Body of pancreas (tissue), 4 donors: ENCODE results near the gene METTL17. TPM values are rescaled to one million over a fixed set of nuclear protein-coding genes. Genes with fewer than 3 reads are reported as not detected.

ENCODE experiments used
- ATAC-seq: fragments of 150-250 bp; one replicate; pipeline ENCODE4 v1.9.1; 2016
- DNase-seq, 4 donors: peaks; one replicate each; pipeline ENCODE4 v3.0.0-alpha.2; 2019
- H3K27ac ChIP-seq, 4 donors: fragments of 200-600 bp; sonication (generic); 1 replicate in 3 of 4; 2 replicates in 1 of 4; pipeline versions ENCODE4 v1.5.1 to v1.6.1; 2016 to 2019; ENCODE audit warnings: mild to moderate bottlenecking in 1 of 4, mixed read lengths in 1 of 4, moderate library complexity in 1 of 4
- H3K27me3 ChIP-seq, 2 donors: fragments of 200-600 bp; sonication (generic); one replicate each; pipeline ENCODE4 v1.6.0; 2016; ENCODE audit warnings: mild to moderate bottlenecking in 1 of 2
- H3K36me3 ChIP-seq, 2 donors: fragments of 200-600 bp; sonication (generic); replicated peaks in 1 of 2; 2 replicates each; pipeline ENCODE4 v1.5.1; 2016; ENCODE audit warnings: low read depth in 2 of 2; ENCODE audit not compliant: insufficient read depth in 1 of 2
- H3K4me1 ChIP-seq: fragments of 200-600 bp; sonication (generic); one replicate; pipeline ENCODE4 v1.6.0; 2016
- H3K4me3 ChIP-seq, 2 donors: fragments of 200-600 bp; sonication (generic); 1 replicate in 1 of 2; 2 replicates in 1 of 2; pipeline ENCODE4 v1.5.1; 2016 to 2019
- H3K9me3 ChIP-seq, 3 donors: fragments of 200-600 bp; sonication (generic); 1 replicate in 2 of 3; 2 replicates in 1 of 3; pipeline ENCODE4 v1.5.1; 2016
- POLR2A ChIP-seq, 3 donors: fragments of 450-650 bp; IDR thresholded peaks; one replicate each; pipeline ENCODE4 v1.6.1; 2016; ENCODE audit warnings: antibody characterized with exemption in 3 of 3, mild to moderate bottlenecking in 2 of 3
- WGBS, 2 donors: methylation state at CpG; one replicate each; pipeline ENCODE4 v1.1.5; 2017; 5-methylcytosine and 5-hydroxymethylcytosine counted together
- intact Hi-C: fragments of 100-400 bp; cut with DNase I; formaldehyde crosslinking; loops from one replicate; pipeline ENCODE4 v1.15.1; 2023
- total RNA-seq, 2 donors: library from RNA; depleted of rRNA; stranded (reverse); fragments of >200 nt; gene quantifications; one replicate each; pipeline ENCODE4 v1.1.0, GENCODE V29; 2016
- TF ChIP-seq, protein P1 (sequence below), 7 experiments: fragments of 450-650 bp in 4 of 7; fragments of 200-600 bp in 3 of 7; sonication (generic) in 3 of 7; IDR thresholded peaks; one replicate each; pipeline ENCODE4 v1.5.1; 2016 to 2019; ENCODE audit warnings: antibody characterized with exemption in 7 of 7

Gene METTL17
- total RNA-seq, 2 donors from 2014 or later = 39.2 to 73.7 TPM

GRCh38 chr14:21016413-21017190, 26.8 kb downstream of the METTL17 start:
- Histone ChIP-seq H3K9me3 (no peaks in the 10 kb centered on the region), H3K4me1 (no peaks in the 10 kb centered on the region), H3K4me3 (no peak overlapping the region), H3K36me3 (peaks cover 11 to 18% of the 10 kb centered on the region in 2 donors), H3K27me3 (no peaks in the 10 kb centered on the region), H3K27ac (no peak overlapping the region)
- TF ChIP-seq POLR2A (IDR thresholded peaks at IDR 0.05) = no peak
- no peak for ATAC-seq
- intact Hi-C loops = loop anchor here (5.0 kb wide), 1 partner anchor 71 kb away; no protein-coding TSS in a partner anchor
- WGBS, 2 donors = 65 to 75% methylated on average over 9 of the region's 9 CpGs
- DNase-seq = no peak

GRCh38 chr14:21017528-21018245, 27.9 kb downstream of the METTL17 start:
- Histone ChIP-seq H3K4me3 (no peak overlapping the region), H3K27ac (no peak overlapping the region), H3K36me3 (peaks cover 11 to 18% of the 10 kb centered on the region in 2 donors), H3K27me3 (no peaks in the 10 kb centered on the region), H3K4me1 (peaks cover 8% of the 10 kb centered on the region), H3K9me3 (no peaks in the 10 kb centered on the region)
- ATAC-seq (no peak), DNase-seq (no peak)
- no peak for TF ChIP-seq POLR2A (IDR thresholded peaks at IDR 0.05)
- TF ChIP-seq, protein P1, sequence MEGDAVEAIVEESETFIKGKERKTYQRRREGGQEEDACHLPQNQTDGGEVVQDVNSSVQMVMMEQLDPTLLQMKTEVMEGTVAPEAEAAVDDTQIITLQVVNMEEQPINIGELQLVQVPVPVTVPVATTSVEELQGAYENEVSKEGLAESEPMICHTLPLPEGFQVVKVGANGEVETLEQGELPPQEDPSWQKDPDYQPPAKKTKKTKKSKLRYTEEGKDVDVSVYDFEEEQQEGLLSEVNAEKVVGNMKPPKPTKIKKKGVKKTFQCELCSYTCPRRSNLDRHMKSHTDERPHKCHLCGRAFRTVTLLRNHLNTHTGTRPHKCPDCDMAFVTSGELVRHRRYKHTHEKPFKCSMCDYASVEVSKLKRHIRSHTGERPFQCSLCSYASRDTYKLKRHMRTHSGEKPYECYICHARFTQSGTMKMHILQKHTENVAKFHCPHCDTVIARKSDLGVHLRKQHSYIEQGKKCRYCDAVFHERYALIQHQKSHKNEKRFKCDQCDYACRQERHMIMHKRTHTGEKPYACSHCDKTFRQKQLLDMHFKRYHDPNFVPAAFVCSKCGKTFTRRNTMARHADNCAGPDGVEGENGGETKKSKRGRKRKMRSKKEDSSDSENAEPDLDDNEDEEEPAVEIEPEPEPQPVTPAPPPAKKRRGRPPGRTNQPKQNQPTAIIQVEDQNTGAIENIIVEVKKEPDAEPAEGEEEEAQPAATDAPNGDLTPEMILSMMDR (IDR thresholded peaks at IDR 0.05) = no peak
- 74 to 82% methylated on average over 28 of the region's 28 CpGs for WGBS, 2 donors
- intact Hi-C loops = loop anchor here (5.0 kb wide), 1 partner anchor 70 kb away; no protein-coding TSS in a partner anchor

DNA sequence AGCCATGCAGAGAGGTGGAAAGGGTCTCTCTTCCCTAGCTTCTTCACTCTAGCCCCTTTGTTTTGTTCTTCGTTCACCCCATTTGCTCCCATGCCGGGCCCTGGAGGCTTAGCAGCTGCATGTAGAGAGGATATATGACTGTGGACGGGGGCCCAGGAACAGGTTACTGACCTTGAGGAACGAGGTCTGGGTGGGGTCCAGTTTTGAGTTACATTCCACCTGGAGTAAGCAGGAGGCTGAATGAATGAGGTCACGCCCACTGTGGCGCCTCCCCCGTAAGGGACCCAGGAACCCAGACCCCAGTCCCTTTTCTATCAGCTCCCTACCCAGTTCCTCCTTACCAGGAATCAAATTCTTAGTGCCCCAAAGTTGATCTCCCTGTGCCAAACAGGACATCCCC, 28.5 kb downstream of the METTL17 start:
- no peaks in the 10 kb centered on the region for H3K27me3 ChIP-seq
- ATAC-seq (no peak), DNase-seq (no peak)
- intact Hi-C loops = loop anchor here (5.0 kb wide), 1 partner anchor 69 kb away; no protein-coding TSS in a partner anchor
- no peak overlapping the region for H3K4me3 ChIP-seq
- H3K9me3 ChIP-seq = no peaks in the 10 kb centered on the region
- WGBS, 2 donors = 70 to 80% methylated on average over 7 of the region's 7 CpGs
- H3K27ac ChIP-seq = no peak overlapping the region
- peaks cover 14% of the 10 kb centered on the region for H3K4me1 ChIP-seq
- TF ChIP-seq, protein P1 (IDR thresholded peaks at IDR 0.05) = no peak
- H3K36me3 ChIP-seq = peaks cover 11 to 18% of the 10 kb centered on the region in 2 donors

- Histone ChIP-seq H3K4me3 (no peak overlapping the region), H3K27me3 (no peaks in the 10 kb centered on the region), H3K36me3 (peaks cover 11 to 18% of the 10 kb centered on the region in 2 donors), H3K4me1 (peaks cover 19% of the 10 kb centered on the region), H3K9me3 (no peaks in the 10 kb centered on the region), H3K27ac (no peak overlapping the region)
- intact Hi-C loops = loop anchor here (5.0 kb wide), 1 partner anchor 69 kb away; no protein-coding TSS in a partner anchor
- TF ChIP-seq POLR2A (IDR thresholded peaks at IDR 0.05) = no peak
- TF ChIP-seq, protein P1 (IDR thresholded peaks at IDR 0.05) = no peak
- WGBS, 2 donors = 93 to 97% methylated on average over 3 of the region's 3 CpGs
- ATAC-seq (no peak), DNase-seq (no peak)
These were observed 29.0 kb downstream of the METTL17 start for GRCh38 chr14:21018781-21019180.

- Histone ChIP-seq H3K27ac (no peak overlapping the region), H3K27me3 (no peaks in the 10 kb centered on the region), H3K4me1 (peaks cover 24% of the 10 kb centered on the region), H3K9me3 (no peaks in the 10 kb centered on the region), H3K4me3 (no peak overlapping the region), H3K36me3 (peaks cover 11 to 18% of the 10 kb centered on the region in 2 donors)
- intact Hi-C loops = loop anchor here (5.0 kb wide), 1 partner anchor 68 kb away; no protein-coding TSS in a partner anchor
- no peak for DNase-seq
- 58 to 76% methylated on average over 1 of the region's 1 CpG for WGBS, 2 donors
- ATAC-seq = no peak
- TF ChIP-seq, protein P1 (IDR thresholded peaks at IDR 0.05) = no peak
- no peak for TF ChIP-seq POLR2A (IDR thresholded peaks at IDR 0.05)
These were observed 29.6 kb downstream of the METTL17 start for GRCh38 chr14:21019366-21019765.
